Thyroid gland (tissue), 4 donors: ENCODE results near the gene GDF3.

Source experiments
- POLR2A ChIP-seq, 2 donors: fragments of 450-650 bp; IDR thresholded peaks; one replicate each; pipeline ENCODE4 v1.6.1; 2017; ENCODE audit warnings: antibody characterized with exemption in 2 of 2, mild to moderate bottlenecking in 2 of 2, moderate library complexity in 1 of 2
- TF ChIP-seq, protein P1 (sequence below), 6 experiments: fragments of 200-600 bp in 3 of 6; fragments of 450-650 bp in 3 of 6; sonication (generic) in 3 of 6; IDR thresholded peaks; one replicate each; pipeline ENCODE4 v1.5.1; 2016 to 2019; ENCODE audit warnings: antibody characterized with exemption in 6 of 6, mild to moderate bottlenecking in 2 of 6, inconsistent platforms in 1 of 6, moderate library complexity in 1 of 6

- TF ChIP-seq, protein P1, sequence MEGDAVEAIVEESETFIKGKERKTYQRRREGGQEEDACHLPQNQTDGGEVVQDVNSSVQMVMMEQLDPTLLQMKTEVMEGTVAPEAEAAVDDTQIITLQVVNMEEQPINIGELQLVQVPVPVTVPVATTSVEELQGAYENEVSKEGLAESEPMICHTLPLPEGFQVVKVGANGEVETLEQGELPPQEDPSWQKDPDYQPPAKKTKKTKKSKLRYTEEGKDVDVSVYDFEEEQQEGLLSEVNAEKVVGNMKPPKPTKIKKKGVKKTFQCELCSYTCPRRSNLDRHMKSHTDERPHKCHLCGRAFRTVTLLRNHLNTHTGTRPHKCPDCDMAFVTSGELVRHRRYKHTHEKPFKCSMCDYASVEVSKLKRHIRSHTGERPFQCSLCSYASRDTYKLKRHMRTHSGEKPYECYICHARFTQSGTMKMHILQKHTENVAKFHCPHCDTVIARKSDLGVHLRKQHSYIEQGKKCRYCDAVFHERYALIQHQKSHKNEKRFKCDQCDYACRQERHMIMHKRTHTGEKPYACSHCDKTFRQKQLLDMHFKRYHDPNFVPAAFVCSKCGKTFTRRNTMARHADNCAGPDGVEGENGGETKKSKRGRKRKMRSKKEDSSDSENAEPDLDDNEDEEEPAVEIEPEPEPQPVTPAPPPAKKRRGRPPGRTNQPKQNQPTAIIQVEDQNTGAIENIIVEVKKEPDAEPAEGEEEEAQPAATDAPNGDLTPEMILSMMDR (IDR thresholded peaks at IDR 0.05): no peak
- no peak for TF ChIP-seq POLR2A (IDR thresholded peaks at IDR 0.05)
These were observed 17.4 kb upstream of the GDF3 start for GRCh38 chr12:7712841-7713442.
